Cerebellar cortex (tissue), 1 donor: ENCODE results near the gene SLC16A6.
A peak's percentile ranks its signal among the peaks of the same experiment; 100 is the strongest.
"Not testable (repeated sequence)": the region's sequence is repeated elsewhere in the genome, so short reads cannot be mapped to it uniquely, and the experiment has no call there.

Experiments used
- DNase-seq: peaks from one replicate; pipeline ENCODE4 v3.0.0-alpha.2; 2015; ENCODE audit warnings: low spot score

The SLC16A6 gene, protein sequence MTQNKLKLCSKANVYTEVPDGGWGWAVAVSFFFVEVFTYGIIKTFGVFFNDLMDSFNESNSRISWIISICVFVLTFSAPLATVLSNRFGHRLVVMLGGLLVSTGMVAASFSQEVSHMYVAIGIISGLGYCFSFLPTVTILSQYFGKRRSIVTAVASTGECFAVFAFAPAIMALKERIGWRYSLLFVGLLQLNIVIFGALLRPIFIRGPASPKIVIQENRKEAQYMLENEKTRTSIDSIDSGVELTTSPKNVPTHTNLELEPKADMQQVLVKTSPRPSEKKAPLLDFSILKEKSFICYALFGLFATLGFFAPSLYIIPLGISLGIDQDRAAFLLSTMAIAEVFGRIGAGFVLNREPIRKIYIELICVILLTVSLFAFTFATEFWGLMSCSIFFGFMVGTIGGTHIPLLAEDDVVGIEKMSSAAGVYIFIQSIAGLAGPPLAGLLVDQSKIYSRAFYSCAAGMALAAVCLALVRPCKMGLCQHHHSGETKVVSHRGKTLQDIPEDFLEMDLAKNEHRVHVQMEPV

DNA sequence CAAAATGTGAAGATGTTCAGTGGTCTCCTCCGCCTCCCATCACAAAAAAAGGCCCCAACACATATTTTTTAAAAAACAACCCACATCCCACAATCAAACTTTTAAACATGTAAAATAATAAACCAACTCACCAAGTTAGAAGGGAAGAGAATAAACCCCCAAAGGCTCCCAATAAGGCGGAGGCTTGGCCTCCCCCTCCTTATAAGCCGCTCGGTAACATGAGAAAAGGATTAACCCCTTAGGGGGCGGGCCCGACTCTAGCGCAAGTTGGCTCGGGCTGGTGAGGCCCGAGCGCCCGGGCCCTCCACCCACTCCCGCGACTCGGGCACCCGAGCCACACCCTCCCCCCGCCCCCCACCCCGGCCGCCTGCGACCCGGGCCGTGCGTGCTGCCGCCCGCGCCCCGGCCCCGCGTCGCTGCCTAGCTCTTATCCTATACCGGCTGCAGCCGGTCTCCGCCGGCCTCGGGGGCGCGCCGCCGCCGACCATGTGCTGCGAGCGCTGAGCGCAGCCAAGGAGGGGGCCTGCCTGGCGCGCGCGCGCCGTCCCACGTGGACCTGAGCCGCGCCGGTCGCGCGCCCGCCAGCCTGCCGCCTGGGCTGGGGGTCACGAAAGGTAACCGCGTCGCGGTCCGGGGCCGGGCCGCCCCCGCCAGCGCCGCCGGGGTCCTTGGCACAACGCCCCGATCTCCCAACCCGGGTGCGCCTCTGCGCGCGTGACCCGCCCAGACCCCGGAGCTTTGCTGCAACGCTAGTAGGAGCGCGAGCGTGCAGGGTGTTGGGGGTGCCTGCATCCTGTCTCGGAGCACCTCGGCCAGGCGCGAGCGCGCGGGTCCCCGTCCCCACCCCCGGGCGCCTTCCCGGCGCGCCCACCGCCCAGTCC lies at the start of gene SLC16A6, which contains the start of gene ARSG:
Gene SLC16A6, minus strand, starts transcription at position 173 of the 881 bp plus-strand sequence. CDS start 12,807 bp downstream, outside the sequence.
Gene ARSG, plus strand, starts transcription at position 541 of the 881 bp plus-strand sequence. CDS start 15,999 bp downstream, outside the sequence.
- DNase-seq = peak; percentile 66

DNA sequence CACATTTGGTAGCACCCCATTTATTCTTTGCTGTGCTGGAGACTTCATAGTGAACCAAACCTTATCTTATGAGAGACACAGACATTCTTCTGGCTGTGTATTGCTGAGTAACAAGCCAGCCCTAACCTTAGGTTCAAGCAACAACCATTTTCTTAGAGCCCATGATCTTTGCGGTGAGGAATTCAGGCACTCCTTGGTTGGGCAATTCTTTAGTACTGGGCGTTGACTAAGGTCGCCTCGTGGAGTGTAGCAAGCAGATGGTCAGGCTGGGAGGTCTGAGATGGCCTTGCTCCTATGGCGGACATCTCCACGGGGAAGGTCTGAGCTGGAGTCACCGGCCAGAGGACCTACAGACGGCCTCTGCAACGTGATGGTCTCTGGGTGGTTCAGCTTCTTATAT lies 43.5 kb upstream of the SLC16A6 start:
- no peak for DNase-seq

DNA sequence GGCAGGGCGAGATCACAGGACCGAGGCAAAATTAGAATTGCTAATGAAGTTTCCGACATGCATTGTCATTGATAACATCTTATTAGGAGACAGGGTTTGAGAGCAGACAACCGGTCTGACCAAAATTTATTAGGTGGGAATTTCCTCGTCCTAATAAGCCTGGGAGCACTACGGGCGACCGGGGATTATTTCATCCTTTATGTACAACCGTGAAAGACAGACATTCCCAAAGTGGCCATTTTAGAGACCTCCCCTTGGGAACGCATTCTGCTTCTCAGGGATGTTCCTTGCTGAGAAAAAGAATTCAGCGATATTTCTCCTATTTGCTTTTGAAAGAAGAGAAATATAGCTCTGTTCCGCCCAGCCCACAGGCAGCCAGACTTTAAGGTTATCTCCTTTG lies 41.0 kb upstream of the SLC16A6 start:
- DNase-seq = not testable (repeated sequence)

DNA sequence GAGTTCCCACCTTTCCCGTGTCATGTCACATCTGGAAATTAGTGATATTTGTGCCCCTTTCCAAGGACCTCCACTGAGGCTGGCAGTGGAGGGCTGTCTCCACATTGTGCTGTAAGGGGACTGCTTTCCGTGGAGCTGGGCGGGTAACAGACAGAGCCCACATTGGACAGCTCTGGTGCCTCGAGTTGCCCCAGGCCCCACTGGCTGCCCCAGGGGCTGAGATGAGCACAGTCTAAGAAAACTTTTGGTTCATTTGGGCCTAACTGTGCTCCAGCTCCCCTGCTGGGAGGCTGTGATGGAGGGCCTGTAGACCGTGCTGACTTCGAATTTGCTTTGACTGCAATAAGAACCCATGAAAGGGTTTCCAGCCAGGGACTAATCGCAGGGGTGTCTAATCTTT lies 38.4 kb upstream of the SLC16A6 start:
- no peak for DNase-seq

DNA sequence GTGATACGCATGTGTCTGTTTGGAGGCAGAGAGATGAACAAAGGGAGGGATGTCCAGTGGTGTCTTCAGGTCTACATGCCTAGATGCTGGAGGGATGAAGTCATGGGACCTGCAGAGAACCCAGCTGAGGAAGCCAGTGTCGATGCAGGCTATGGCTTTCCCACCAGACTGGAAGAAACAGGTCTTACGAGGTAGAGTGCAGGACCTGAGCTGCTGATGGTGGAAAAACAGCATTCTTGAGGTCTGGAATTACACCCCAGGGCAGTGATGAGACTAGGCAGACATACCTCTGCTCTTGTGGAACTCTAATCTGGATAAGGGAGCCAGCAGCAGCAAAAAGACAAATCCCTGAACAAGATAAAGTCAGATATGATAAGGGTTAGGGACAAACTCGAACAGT lies 37.7 kb upstream of the SLC16A6 start:
- DNase-seq = no peak

DNA sequence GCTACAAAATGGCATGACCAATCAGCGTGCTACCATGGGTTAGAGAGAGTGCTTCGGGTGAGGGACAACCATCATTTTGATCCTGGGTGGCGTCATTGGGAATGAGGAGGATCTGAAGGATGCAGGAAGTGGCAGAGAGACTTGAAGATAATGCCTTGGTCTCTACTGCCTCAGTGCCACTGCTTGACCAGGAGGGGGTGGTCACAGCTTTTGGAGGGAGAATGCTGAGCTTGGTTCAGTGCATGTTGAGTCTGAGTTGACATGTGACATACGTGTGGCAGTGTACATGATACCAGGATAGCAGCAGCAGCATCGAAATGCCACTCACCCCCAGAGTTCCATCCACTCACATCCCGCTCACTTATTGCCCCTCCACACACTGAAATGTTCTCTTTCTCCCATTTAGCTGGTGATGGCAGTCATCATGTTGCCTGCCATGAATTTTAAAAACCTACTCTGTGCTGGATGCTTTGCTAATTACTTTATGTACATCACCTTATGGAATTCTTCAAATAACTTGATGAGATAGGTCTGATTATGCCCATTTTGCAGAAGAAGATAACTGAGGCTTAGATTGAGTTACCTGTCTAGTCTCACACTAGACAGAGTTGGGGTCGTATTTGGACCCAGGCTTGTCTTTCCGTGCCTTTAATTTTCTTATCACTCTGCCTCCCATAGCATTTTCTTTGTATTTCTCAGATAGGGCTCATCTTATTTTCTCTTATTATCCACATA lies 37.1 kb upstream of the SLC16A6 start:
- no peak for DNase-seq

DNA sequence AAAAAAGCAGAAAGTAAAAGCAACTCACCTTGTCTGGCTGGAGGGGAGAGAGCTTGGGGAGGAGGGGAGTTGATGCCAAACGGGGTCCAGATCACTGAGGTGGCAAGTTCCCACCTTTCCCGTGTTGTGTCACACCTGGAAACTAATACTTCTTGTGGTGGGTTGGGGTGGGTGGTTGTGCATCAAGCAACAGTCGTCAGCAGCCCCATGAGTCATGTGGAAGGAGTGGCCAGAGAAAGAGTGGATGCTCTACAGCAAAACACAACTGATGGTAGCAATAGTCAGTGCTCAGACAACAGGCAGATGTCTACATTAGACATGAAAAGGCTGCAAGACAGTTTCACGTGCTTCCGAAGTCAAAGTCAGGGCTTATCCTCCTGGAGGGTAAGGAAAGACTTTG lies 35.8 kb upstream of the SLC16A6 start:
- no peak for DNase-seq

DNA sequence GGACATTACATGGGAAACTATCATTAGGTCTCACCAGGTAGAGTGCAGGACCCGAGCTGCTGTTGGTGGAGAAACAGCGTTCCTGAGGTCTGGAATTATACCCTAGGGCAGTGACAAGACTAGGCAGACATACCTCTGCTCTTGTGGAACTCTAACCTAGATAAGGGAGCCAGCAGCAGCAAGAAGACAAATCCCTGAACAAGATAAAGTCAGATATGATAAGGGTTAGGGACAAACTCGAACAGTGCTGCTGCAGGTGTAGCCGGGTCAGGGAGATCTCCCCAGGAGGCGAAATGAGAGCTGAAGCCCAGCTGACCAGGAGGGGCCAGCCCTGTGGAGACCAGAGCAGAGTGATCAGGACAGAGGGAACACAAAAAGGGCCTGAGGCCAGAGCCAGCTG lies 35.0 kb upstream of the SLC16A6 start:
- no peak for DNase-seq

DNA sequence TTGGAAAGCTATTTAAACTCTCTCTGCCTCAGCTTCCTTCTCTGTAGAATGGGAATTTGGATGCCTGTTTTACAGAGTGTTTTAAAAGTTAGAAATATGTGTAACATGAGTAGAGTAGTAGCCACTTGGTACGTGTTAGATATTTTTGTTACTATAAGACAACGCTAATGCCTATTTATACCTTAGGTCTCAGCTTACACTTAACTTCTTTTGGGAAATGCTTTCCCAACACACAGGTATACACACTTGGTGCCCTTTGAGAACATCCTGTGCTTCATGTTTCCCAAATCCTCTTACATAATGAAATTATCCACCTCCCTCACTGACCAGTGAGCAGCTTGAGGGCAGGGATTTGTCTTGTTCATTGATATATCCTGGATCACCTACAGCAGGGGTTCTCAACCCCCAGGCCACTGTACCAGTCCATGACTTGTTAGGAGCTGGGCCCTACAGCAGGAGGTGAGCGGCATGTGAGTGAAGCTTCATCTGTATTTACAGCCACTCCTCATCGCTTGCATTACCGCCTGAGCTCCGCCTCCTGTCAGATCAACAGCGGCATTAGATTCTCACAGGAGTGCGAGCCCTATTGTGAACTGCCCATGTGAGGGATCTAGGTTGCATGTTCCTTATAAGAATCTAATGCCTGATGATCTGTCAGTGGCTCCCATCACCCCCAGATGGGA lies 33.9 kb upstream of the SLC16A6 start:
- DNase-seq = no peak

DNA sequence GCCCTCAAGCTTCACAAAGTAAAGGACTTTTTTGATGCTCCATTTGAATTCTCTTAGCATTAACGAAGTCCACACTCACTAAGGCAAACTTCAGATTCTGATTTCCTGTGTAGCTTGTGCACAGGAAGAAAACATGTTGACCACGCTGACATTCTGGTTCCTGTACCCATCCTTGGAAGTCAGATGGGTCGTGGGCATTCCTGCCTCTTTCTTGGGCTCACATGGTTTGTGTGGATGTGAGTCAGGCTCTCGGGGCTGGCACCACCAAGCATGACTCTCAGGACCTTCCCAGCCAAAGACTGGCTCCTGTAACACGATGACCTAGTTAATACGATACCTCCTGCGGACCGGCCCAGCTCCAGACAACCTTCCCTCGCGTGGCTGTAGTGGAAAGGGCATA lies 33.2 kb upstream of the SLC16A6 start:
- no peak for DNase-seq

DNA sequence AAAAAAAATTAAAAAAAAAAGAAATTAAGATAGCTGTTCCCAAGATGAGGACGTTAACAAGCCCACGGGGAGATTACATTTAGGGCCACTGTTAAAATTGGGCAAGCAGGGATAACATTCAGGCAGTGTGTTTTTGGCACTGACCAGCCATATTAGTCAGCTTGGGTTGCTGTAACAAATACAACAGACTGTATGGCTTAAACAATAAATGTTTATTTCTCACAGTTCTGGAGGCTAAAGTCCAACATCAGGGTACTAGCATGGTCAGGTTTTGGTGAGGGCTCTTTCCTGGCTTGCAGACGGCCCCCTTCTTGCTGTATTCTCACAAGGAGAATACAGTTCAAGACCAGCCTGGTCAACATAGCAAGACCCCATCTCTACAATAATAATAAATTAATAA lies 31.7 kb upstream of the SLC16A6 start:
- no peak for DNase-seq

DNA sequence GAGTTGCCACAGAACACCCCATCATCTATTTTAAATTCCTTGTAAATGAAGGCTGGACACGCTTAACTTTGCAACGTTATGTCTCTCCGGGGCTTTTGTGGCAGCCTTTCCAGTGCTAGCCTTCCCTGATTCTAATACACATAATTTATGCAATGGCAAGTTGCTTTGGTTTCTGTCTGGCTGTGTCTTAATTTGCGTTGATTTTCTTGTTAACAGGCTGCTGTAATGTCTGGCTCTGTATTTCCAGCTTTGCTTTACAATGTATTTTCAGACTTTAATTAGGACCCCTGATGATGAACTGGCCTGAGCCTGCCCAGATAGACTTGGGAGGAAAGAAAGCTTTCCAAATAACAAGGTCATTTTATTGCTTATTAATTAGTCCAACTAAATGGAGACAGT lies 30.6 kb upstream of the SLC16A6 start:
- no peak for DNase-seq

DNA sequence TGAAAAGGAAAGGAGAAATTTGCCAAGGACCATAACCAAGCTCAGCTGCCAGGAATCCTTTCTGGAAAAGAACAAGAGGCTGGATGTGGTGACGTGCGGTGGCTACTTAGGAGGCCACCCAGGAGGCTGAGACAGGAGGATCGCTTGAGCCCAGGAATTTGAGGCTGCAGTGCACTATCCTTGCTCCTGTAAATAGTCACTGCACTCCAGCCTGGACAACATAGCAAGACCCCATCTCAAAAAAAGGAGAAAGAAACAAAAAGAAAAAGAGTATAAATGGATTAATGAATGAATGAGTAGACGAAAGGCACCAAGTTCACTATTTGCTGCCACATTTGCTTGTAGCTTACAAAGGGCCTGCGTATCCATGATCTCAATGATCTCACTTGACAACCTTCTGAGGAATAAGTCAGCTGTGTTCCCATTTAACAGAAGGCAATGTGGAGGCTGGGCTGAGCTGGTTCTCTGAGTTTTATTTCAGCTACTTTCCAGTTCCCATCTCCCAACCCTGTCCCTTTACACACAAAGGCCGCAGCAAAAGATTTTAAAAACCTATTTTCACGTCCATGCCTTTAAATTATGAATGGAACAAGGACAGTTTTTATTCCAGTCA lies 30.1 kb upstream of the SLC16A6 start:
- DNase-seq = no peak

DNA sequence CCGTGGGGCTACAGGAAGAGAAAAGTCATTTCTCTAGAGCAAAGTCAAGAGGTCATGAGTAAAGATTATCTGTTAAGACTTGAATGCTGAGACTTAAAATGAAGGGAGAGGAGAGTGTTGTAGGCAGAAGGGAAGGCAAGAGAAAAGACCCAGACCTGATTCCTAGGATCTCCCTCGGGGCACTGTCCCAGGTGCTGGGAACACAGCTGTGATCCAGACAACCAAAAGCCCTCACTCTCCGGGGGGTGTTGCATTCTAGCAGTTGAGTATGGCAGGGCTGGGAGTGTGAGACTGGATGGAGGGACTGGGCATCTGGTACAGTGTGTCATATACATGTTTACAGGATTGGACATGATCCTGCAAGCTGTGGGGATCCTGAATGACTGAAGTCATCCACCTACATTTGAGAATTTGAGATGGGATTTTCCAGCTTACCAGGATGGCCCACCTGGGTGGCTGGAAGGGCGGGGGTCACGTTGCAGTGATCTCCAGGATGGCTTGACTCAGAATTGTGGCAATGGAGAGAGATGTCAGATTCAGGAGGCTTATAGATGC lies 29.5 kb upstream of the SLC16A6 start:
- DNase-seq = no peak

DNA sequence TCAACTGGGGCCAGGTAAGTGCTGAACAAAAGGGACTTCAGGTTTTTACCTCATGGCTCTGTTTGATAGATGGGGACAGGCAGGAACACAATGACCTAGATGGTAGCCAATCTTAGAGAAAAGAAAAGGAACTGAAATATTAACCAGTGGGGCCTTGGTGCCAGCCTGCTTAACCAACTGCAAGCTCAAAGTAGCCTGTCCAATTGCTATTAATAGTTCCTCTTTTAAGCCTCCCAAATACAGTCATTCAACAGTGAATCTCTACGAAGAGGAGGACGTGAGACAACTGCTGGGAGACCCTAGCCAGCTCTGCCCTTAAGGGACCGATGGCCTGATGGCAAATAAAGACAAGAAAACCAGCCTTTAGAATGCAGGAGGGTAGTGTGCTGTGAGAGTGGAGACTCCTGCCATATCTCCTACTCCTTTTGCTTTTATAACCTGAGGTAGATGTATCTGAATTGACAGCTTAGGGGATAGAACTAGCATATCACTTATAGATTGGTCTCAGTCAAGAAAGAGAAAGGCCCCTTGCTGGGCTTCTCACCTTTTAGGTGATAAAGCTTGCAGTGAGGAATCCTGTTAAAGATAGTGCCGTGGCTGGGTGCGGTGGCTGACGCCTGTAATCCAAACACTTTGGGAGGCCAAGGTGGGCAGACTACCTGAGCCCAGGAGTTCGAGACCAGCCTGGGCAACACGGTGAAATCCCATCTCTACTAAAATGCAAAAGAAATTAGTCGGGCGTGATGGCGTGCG lies 28.7 kb upstream of the SLC16A6 start:
- peak; percentile 63 for DNase-seq

DNA sequence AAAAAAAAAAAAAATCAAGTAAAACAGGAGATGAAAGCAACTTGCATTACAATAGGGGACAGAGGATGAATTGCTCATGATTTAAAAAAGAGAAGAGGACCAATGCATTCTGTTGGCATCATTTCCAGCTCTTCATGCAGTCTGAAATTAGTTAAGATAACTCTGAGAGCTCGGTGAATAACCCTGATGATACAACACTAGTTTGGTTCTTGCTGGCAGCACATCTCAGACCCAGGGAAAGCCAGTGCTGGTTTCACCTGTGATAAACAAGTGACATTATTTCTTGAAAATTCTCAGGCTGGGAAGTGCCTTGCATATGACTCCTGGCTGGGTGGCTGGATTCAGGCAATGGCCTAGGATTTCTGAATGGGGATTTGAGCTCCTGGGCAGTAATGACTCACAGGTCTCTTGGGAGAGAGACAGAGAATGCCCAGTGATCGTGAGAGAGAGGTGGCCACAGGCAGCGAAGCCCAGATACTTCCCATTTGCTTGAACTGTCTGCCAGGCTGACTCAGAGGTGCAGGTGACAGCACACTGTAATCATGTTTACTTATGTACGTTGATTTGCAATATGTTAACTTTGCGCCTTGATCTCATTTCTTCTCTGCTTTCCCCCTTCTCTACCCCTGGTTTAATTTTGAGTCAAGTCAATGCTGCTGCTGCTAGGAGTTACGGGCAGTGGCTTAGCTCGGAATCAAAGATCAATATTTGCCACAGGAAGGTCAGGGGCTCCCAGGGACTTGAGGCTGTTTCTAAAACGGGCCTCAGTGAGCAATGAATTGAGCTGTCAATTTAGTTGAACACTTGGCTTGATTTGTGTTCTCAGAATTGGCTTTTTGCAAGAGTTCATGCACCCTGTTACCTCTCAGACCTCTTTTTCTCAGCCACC lies 27.4 kb upstream of the SLC16A6 start:
- peak; percentile 23 for DNase-seq

DNA sequence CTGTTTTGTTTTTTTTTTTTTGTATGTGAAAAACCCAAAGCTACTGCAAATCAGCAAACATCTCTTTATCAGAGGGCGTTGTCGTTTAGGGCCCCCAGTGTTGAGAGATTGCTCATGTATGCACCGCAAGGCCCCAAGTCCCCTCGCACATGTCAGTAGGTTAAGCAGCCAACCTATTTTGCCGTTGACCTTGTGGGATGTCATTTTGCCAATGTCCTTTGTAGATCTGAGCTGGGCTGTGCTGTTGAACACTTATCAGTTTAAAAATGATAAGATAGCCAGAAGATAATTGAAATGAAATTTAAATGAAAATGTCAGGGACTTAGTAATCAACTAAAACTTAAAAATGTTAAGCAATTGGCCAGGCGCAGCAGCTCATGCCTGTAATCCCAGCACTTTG lies 26.5 kb upstream of the SLC16A6 start:
- no peak for DNase-seq

DNA sequence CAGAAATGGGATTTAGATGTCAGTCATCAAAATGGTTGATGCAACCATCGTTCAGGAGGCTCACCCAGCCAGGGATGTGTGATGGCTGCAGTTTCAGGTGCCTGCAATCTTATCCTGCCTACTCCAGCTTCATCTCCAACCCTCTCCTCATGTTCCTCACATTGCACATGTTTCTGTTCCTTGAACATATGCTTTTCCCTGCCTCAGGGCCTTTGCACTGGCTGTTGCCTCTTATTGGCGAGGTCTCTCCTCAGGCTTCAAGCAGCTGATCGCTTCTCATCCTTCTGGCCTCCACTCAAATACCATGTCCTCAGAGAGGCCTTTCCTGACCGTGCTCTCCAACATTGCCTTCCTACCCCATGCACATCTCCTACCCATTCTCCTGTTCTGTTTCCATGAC lies 25.0 kb upstream of the SLC16A6 start:
- no peak for DNase-seq
